Measurements from ENCODE around the gene APEH.

GRCh38 chr3:49727154-49727923 is 53.2 kb downstream of the APEH start:
- no peak for TF ChIP-seq ELF1 (IDR thresholded peaks at IDR 0.05; ENCODE audit: borderline replicate concordance, low read depth)
- no peak for TF ChIP-seq CTCF (IDR thresholded peaks at IDR 0.05 in 2 of 3, conservative IDR thresholded peaks at IDR 0.05 in 1 of 3; ENCODE audit: borderline replicate concordance in 1 of 3, insufficient read depth in 1 of 3, low read depth in 2 of 3, low read length in 2 of 3)
- TF ChIP-seq TCF7L2 (IDR thresholded peaks at IDR 0.05; ENCODE audit: borderline replicate concordance, extremely low read depth, insufficient read depth, insufficient read length), result no peak
- no peak for TF ChIP-seq YY1 (IDR thresholded peaks at IDR 0.05; ENCODE audit: extremely low read depth, insufficient replicate concordance, low read depth, low read length)
- TF ChIP-seq JUND (IDR thresholded peaks at IDR 0.05), result no peak
- TF ChIP-seq ATF3 (IDR thresholded peaks at IDR 0.05), result no peak
- TF ChIP-seq REST (IDR thresholded peaks at IDR 0.05; ENCODE audit: low read depth), result no peak
- no peak for TF ChIP-seq POLR2AphosphoS5 (IDR thresholded peaks at IDR 0.05; ENCODE audit: low read depth, low read length)
- no peak for TF ChIP-seq ZNF274 (IDR thresholded peaks at IDR 0.05; ENCODE audit: low read depth, low read length)
- no peak for TF ChIP-seq EZH2phosphoT487 (IDR thresholded peaks at IDR 0.05; ENCODE audit: borderline replicate concordance)
- no peak for TF ChIP-seq SRF (IDR thresholded peaks at IDR 0.05; ENCODE audit: low read depth)
- no peak for TF ChIP-seq POLR2A (IDR thresholded peaks at IDR 0.05; ENCODE audit: borderline replicate concordance, extremely low read depth, insufficient read depth, insufficient read length)
- no peak for TF ChIP-seq EZH2 (IDR thresholded peaks at IDR 0.05)

Data from HCT116 (cell line).